Omental fat pad (tissue), 4 donors: ENCODE data around the gene CD68. TPM values are rescaled to one million over a fixed set of nuclear protein-coding genes. Genes with fewer than 3 reads are reported as not detected.
A peak's percentile ranks its signal among the peaks of the same experiment; 100 is the strongest.

ENCODE experiments used
- ATAC-seq: fragments of 150-250 bp; one replicate; pipeline ENCODE4 v1.9.1; 2016; ENCODE audit warnings: mild to moderate bottlenecking, moderate library complexity; ENCODE audit not compliant: low FRiP score
- DNase-seq: peaks from one replicate; pipeline ENCODE4 v3.0.0-alpha.2; 2019; ENCODE audit warnings: low spot score
- CTCF ChIP-seq, 3 donors: fragments of 450-650 bp; IDR thresholded peaks; one replicate each; pipeline ENCODE4 v1.5.1; 2016 to 2017; ENCODE audit warnings: antibody characterized with exemption in 3 of 3, mild to moderate bottlenecking in 3 of 3, moderate library complexity in 2 of 3
- total RNA-seq, 4 donors: library from RNA; depleted of rRNA; stranded (reverse); fragments of >200 nt; gene quantifications; one replicate each; pipeline ENCODE4 v1.1.0, GENCODE V29; 2016

CD68 gene
- total RNA-seq, 4 donors from 2014 or later: 99.1 to 321 (median 191) TPM

GRCh38 chr17:7606280-7606679 is 26.8 kb downstream of the CD68 start:
- ATAC-seq (no peak), DNase-seq (no peak)
- no peak for TF ChIP-seq CTCF (IDR thresholded peaks at IDR 0.05)

- TF ChIP-seq CTCF (IDR thresholded peaks at IDR 0.05): no peak
- ATAC-seq (no peak), DNase-seq (no peak)
These were observed 31.2 kb downstream of the CD68 start for GRCh38 chr17:7610641-7611040.

GRCh38 chr17:7611635-7612293 is 32.3 kb downstream of the CD68 start:
- ATAC-seq (no peak), DNase-seq (no peak)
- TF ChIP-seq CTCF (IDR thresholded peaks at IDR 0.05): no peak

GRCh38 chr17:7612294-7612640 is 32.8 kb downstream of the CD68 start:
- TF ChIP-seq CTCF (IDR thresholded peaks at IDR 0.05): no peak
- no peak for ATAC-seq
- no peak for DNase-seq

GRCh38 chr17:7613769-7614424 is 34.5 kb downstream of the CD68 start:
- no peak for DNase-seq
- TF ChIP-seq CTCF (IDR thresholded peaks at IDR 0.05): no peak
- peak; percentile 1 for ATAC-seq

GRCh38 chr17:7614425-7615264 is 35.2 kb downstream of the CD68 start, which contains the start of gene FXR2:
FXR2 (minus strand) TSS chr17:7614897; CDS start chr17:7614532, 365 bp downstream.
- DNase-seq (peak; percentile 93), ATAC-seq (peak; percentile 99)
- TF ChIP-seq CTCF (IDR thresholded peaks at IDR 0.05): no peak
